GM21825 (cell line): Measurements from ENCODE around the gene SYT3.

Experiments used
- ATAC-seq: cut with Tn5 transposase; IDR thresholded peaks from one replicate; pipeline ENCODE4 v1.9.1; 2021; ENCODE audit warnings: mild to moderate bottlenecking, moderate library complexity; ENCODE audit not compliant: unreplicated experiment

SYT3 gene, protein sequence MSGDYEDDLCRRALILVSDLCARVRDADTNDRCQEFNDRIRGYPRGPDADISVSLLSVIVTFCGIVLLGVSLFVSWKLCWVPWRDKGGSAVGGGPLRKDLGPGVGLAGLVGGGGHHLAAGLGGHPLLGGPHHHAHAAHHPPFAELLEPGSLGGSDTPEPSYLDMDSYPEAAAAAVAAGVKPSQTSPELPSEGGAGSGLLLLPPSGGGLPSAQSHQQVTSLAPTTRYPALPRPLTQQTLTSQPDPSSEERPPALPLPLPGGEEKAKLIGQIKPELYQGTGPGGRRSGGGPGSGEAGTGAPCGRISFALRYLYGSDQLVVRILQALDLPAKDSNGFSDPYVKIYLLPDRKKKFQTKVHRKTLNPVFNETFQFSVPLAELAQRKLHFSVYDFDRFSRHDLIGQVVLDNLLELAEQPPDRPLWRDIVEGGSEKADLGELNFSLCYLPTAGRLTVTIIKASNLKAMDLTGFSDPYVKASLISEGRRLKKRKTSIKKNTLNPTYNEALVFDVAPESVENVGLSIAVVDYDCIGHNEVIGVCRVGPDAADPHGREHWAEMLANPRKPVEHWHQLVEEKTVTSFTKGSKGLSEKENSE

DNA sequence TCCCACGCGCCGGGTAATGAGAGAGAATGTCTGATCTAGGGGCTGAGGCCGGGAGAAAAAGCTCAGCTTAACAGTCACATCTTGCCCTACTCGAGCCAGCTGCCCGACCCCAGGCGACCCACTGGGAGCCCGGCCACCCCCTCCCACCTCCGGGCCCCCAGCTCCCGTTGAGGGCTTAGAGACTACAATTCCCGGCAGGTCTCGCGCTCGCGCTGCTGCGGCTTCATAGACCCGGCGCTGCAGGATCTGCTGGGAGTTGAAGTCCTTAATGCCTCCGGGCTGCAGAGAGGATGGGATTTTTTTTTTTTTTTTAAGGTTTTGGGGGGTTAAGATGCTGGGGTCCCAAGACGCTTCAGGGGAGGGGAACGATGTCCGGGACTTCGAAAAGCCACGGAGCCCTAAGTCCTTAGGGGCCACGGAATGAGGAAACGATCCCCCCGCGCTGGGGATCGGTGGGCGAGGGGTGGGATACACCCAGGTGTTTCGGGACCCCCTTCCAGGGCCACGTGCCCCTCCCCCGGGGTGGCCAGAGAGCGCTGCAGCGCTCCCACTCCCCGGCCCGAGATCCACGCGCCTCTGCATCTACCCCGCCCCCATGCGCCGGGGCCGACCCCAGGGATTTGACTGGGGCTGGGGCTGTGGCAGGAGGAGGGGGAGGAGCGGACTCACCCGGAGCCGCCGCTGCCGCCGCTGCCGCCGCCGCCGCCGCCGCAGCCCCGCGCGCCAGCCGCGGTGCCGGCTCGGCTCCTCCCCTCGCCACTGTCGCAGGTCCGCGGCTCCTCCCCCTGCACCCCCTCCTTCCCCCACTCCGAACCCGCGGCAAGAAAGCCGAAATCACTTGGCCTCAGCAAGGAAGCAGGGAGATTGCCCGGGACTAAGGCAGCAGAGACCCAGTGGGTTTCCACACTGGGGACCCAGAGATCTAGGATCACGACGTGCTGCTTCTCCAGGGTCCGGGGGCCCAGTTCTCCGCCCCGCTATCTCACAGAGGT is at the start of gene SYT3:
SYT3 (minus strand) TSS at position 761 of the 992 bp plus-strand sequence. CDS start 2,470 bp downstream, outside the sequence.
- ATAC-seq = no peak

DNA sequence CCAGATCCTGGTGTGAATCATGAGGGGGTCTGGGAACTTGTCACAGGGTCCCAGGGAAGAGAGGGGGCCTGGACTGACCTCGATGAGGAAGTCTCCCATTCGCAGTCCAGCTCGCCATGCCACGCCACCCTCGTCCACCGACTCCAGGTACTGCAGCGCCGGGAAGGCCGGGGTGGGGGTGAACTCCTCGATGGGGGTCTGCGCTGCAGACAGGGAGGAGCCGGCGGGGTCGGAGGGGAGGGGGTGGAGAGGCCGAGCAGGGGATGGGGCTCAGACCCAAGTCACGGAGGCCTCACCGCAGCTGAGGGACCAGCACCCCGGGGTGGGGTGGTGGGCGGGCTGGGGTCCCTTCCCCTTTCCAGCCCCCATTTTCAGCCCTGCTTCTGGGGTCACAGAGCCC is 49.1 kb upstream of the SYT3 start:
- no peak for ATAC-seq

DNA sequence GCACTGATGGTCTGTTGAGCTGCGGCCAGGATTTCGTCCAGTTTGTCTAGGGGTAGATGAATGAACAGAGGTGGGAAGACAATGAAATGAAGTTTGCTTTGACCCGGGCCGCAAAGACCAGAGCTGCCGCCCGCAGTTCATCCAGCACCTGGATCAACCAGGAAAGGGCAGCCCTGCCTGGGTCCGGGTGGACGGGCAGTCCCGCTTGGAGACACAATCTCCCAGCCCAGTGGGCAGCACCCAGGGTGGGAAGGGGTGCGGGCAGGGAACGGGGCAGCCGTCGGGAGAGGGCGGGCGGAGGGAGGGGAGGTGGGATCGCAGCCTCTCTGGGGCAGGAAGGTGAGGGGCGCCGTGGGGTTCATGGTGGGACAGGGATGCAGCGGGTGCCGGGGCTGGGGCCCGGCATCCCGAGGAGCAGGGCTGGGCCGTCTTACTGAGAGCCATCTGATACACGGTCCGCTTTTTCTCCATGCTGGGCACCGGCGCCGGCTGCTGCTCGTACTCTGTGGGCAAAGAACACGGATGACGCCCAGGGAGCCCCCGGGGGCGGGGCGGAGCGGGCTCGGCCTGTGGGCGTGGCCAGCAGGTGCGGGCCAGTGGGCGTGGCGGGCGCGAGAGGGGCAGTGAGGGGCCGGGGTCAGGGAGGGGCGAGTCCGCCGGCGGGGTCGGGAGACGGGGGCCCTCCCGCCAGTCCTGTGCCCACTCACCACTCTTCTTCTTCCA is 46.8 kb upstream of the SYT3 start:
- no peak for ATAC-seq

DNA sequence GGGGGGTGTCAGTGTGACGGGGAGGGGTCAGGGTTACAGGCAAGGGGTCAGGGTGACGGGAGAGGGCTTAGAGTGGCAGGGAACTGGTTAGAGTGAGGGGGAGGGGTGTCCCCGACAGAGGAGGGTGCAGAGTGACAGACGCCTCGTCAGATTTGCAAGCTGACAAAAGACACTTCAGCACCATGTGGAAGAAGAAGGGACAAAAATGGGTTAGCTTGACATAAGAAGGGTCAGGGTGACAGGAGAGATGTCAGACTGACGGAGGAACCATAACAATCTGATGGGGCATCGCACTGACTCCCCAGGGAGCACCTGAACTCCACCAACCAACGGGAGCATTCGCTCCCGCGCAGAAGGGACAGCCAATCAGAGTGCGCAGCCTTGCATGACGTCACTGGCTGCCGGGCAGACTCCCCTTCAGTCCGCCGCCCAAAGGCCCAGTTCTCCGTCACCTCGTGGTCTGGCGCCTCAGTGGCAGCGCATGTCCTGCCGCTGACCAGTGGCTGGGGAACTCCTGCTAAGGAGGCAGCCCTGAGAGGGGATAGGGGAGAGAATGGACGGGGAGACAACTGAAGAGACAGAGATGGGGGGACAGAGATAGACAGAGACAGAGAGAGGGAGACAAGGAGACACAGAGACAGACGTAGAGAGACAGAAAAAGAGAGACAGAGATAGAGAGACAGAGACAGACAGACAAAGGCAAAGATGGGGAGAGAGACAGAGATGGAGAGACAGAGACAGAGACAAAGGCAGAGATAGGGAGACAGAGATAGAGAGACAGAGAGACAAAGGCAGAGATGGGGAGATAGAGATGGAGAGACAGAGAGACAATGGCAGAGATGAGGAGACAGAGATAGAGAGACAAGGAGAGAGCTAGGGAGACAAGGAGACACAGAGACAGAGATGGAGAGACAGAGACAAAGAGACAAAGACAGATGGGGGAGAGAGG is 39.8 kb upstream of the SYT3 start:
- no peak for ATAC-seq

DNA sequence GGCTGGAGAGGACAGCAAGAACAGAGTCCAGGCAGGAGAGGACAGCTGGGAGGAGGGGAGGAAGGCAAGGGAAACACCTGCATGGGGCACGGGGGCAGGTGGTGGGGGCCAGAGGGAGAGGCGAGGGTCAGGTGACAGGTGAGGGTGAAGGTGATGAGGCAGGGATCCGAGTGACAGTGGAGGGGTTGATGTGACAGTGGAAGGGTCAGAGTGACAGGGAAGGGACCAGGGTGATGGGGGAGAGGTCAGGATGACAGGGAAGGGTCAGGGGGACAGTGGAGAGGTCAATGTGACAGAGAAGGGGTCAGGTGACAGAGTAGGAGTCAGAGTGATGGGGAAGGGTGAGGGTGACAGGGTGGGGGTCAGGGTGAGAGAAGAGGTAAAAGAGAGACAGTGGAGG is 38.6 kb upstream of the SYT3 start:
- ATAC-seq = no peak

DNA sequence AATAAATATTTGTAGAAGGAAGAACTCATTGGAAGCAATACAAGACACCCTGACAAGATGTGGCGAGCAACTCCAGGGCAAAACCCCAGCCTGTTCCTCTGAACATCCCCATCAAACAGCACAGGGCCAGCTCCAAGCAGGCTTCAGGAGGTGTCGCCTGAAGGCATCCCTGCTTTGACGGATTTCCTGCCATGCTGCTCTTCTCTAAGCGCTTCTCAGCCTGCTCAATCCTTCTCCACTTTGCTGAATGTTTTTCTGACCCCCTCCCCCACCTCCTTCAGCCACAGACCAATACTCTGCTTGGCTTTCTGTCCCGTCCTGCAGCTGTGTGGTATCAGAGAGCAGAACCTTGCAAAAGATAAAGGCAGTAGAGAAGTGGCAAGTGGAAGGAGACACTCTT is 38.0 kb upstream of the SYT3 start:
- no peak for ATAC-seq

DNA sequence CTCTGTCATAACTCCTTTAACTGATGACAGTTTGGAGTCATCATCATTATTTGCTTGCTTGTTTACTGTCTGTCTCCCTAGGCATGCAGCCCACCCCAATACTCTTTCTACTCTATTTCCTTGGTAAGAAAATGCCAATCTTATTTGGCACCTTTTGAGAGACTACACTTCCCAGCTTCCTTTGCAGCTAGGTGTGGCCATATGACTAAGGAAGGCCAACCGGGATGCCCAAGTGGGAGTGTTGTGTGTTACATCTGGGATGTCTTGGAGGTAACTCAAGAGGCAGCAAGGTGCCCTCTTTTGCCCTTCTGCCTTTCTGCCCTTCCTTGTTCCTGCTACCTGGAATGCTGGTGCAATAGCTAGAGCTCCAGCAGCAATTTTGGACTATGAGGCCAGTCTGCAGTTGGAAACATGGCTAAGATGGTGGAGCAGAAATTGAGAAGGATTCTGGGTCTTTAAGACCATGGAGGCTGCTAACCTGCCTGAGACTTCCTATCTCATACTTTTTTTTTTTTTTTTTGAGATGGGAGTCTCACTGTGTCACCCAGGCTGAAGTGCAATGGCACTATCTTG is 37.0 kb upstream of the SYT3 start:
- no peak for ATAC-seq

DNA sequence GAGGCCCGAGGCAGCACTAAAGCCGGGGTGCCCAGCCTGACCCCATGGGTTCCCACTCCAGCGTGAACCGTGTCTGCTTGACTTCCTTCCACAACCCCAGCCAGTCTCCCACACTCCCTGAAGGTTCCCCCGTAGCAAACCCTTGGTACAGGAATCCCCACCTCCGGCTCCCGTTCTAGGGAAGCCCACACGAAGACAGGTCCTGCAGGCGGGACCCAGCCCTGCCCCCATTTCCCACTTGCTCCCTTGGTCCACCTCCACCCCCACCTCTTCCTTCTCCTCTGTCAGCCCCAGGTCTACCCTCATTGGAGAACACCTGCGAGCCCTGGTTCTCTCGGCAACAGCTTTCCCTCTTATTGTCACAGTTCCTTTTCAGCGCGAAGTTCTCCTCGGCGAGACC is 33.4 kb upstream of the SYT3 start:
- ATAC-seq = no peak

DNA sequence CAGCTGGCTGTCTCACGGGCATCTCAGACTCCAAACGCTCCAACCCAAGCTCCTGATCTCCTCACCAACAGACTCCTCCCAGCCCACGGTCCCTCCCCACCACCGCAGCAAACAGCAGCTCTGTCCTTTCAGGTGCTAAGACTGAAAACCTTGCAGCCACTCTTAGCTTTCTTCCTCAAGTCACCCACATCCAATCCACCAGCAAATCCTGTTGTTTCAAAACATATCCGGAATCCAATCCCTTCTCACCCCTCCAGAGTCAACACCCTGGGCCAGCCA is 30.4 kb upstream of the SYT3 start:
- ATAC-seq = no peak

DNA sequence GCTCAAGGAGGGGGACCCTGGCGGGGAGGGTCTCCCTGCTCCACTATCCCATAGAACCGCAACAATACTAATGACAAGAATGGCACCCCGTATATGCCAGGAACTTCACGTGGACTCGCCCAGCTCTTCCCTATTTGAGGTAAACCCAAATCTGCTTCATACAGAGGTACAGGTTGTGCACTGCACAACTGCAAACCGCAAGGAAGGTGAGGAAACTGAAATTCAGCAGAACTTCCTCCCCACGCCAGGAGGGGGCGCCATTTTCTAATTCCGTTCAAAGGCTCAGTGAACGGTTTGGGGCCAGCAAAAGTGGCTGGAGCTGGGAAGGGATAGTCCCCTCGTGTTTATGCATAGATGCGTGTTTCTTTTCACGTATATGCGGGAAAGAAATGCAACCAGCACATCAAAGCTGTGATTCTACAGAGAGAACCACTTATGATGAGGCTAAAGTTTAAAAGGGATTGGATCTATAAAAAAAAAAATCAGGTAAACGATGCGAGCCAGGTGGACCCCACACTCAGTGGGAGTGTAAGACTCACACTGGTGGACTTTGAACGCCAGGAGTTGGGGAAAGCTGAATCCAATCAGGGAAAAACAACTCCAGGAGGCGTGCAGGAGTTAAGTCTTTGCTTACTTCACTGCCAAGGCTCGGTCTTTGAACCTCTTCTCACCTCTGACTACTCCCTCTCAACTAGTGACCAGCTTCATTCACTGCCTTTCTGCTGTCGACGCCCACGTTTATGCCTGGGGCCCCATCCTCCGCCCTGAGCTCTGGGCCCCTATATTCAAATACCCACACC is 29.8 kb upstream of the SYT3 start:
- no peak for ATAC-seq

DNA sequence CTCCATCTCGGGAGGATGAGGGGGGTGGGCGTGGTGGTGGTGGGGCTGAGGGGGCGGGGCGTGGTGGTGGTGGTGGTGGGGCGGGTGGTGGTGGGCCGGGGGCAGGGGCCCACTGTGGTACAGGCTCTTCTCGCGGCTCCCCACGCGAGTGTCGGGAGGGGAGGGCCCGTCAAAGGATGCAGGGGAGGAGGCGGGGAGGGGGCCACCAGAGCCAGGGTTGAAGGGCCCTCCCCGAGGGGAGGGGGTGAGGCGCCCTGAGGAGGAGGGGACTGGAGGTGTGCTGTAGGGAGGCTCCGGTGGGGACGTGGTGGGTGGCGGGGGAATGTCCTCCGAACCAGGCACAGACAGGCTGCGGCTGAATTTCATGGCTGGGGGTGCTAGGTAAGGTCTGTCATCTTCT is 29.2 kb upstream of the SYT3 start:
- ATAC-seq = no peak

DNA sequence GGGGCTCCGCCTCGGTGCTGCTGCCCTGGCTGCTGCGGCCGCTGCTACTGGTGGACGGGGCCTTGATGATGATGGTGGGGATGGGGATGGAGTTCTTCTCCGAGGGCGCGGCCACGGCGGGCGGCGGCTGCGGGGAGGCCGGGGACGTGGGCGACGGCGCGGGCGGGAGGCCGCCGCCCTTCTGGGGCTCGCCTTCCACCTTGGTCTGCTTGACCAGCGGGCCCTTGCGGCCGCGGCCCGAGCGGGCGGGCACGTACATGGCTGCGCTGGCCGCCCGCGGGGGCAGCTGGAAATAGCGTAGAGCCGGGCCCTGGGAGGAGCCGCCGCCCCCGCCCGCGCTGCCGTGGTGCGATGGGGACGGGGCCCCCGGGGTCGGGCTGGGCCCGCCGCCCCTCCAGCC is 28.7 kb upstream of the SYT3 start:
- no peak for ATAC-seq

DNA sequence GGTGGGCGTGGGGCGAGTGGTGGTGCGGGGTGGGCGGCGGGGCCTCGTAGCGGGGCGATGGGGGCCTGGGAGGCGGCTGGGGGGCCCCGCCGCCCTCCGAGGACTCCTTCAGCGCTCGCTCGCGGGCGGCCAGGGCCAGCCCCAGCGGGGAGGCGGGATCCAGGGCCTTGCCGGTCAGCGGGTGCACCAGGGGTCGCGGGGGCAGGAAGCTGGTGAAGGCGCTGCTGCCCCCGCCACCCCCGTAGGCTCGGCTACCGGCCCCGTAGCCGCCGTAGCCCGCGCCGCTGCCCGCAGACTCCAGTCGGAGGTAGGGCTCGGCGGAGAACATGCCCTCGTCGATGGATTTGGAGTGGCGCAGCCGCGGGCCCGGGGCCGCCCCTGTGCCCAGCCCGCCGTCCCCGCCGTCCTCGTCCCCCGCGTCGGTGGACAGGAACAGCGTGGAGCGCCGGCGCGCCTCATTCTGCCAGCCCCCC is 28.1 kb upstream of the SYT3 start:
- ATAC-seq = no peak

DNA sequence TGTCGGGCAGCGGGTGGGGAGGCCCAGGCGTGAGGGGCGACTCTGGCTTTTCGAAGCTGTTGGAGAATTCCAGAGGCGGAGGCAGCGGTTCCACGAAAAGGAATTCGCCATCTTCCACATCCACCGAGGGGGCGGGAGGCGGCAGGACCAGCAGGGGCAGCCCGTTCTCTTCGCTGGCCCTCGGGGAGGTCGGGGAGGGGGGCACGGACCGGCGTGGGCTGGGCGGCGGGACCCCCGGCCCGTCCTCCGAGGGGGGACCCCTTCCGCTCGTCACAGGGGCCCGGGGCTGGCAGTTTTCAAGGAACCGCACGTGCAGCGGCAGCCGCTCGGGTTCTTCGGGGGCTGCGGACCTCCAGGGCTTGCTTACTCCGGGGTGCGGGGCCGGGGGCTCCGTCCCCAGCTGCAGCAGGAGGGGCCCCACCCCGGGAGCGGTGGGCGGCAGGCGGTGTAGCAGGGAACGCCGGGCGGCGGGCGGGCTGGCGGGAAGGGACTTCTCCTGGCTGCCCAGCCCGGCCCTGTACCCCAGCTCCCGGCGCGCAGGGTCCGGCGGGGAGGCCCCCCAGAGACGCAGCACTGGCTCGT is 27.6 kb upstream of the SYT3 start:
- no peak for ATAC-seq

DNA sequence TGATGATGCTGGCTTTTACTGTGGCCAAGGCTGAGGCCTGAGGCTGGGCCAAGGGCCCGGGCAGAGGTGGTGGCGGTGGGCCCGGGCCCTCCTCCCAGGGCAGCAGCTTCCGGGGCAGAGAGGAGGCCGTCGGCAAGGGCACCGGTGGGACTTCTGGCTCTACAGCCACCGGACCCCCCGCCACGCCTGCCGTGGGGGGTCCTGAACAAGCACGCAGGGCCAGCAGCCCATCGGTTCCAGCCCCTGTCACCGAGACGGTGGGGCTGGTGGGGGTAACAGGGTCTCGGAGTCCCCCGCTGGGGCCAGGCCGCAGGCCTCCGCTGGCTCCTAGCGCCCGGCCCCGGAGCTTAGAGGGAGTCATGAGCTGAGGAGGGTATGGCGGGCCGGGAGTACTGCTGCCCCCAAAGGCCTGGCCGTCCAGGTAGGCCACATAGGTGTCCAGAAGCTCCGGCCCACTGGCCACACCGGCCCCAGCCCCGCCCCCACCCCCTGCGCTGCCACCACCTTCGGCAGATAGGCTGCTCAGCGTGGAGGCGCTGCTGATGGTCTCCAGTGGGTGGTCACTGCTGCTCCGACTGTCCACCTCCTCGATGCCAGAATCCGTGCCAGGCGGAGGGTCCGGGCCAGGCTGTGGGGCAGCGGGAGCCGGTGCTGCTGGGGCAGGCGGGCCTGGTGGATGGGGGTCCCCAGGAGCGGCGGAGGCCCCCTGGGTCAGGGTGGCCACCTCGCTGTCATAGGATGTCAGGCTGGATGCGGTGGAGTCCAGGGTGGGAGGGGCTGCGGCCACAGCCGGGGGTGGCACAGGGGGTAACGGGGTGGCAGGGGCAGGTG is 26.9 kb upstream of the SYT3 start:
- ATAC-seq = no peak

DNA sequence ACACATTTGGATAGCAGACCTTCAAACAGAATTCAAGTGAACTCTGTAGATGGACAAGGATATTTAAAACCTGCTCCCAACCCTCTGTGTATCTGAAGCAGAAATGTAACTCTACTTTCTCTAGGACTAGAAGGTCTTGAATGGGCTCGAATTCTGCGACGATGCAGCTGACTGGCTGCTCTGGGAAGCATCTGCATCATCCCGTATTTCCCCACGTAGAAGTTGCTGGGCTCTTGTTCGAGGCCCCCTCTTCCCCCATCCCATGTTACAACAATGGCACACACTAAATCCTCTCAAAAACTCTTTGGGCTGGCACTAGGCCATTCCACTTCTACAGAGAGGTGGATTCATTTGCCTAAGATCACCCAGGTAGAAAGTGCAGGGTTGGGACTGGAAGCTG is 24.5 kb upstream of the SYT3 start:
- no peak for ATAC-seq

DNA sequence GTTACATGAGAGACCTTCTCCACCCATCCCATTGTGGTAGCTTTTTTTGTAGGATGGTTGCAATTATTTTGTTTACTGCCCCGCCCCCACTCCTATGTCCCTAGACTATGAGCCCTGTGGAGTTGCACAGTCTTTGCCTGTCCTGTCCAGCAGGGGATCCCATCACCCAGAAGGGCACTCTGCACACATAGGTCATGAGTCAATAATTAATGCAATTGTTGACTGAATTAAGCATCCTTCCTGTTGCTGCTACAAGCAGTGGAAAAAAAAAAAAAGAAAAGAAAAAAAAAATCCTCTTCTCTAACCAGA is 23.8 kb upstream of the SYT3 start:
- no peak for ATAC-seq
